T-helper 1 cell (primary cell): ENCODE data around the gene PSME2.

ENCODE experiments used
- DNase-seq, 5 donors: peaks; one replicate each; pipeline ENCODE4 v3.0.0-alpha.2; 2012 to 2020

PSME2 gene

DNA sequence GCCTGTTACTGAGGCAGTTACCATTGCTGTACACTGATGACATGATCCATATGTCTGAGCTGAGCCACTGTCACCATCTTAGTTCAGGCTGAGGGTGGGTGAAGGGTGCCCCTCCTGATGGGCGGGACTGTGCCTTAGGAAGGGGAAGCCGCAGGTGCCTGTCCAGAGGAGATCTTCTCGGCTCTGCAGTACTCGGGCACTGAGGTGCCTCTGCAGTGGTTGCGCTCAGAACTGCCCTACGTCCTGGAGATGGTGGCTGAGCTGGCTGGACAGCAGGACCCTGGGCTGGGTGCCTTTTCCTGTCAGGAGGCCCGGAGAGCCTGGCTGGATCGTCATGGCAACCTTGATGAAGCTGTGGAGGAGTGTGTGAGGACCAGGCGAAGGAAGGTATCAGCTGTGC, 4.6 kb upstream of the PSME2 start:
- DNase-seq: no peak

DNA sequence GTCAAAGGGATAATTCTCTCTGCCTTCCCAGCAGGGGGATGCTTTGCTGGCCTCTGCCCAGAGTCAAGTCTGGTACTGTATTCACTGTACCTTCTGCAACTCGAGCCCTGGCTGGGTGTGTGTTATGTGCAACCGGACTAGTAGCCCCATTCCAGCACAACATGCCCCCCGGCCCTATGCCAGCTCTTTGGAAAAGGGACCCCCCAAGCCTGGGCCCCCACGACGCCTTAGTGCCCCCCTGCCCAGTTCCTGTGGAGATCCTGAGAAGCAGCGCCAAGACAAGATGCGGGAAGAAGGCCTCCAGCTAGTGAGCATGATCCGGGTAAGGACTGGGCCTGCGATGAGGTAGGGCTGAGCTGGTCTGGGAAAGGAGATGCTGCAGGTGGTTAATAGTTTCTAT, 4.2 kb upstream of the PSME2 start:
- DNase-seq: no peak

DNA sequence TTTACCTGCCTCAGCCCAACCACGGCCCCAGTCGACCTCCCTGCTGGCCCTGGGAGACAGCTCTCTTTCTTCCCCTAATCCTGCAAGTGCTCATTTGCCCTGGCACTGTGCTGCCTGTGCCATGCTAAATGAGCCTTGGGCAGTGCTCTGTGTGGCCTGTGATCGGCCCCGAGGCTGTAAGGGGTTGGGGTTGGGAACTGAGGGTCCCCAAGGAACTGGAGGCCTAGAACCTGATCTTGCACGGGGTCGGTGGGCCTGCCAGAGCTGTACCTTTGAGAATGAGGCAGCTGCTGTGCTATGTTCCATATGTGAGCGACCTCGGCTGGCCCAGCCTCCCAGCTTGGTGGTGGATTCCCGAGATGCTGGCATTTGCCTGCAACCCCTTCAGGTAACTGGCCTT, 3.7 kb upstream of the PSME2 start:
- no peak for DNase-seq

DNA sequence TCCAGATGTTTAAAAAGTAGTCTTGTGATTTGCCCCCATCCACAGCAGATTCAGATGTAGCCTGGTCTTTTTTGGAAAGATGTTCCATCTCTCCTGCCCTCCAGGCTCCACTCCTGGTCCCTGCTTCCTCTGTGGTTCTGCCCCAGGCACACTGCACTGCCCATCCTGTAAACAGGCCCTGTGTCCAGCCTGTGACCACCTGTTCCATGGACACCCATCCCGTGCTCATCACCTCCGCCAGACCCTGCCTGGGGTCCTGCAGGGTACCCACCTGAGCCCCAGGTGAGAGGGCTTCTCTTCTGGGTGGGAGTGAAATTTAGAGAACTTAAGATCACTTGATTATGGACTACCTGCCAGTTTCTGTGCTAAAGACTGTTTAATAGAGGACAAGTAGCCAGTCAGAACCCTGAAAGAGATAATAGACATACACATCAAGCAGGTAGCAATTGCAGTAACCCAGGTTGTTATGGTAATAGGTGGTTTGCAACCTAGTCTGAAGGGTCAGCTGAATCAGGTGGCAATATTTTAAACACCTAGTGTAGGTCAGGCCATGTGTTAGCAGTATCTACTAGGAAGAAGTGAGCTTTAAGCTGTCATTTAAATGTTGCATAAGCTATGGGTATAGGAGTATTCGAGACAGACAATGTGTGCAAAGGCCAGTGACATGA, 3.0 kb upstream of the PSME2 start:
- no peak for DNase-seq

DNA sequence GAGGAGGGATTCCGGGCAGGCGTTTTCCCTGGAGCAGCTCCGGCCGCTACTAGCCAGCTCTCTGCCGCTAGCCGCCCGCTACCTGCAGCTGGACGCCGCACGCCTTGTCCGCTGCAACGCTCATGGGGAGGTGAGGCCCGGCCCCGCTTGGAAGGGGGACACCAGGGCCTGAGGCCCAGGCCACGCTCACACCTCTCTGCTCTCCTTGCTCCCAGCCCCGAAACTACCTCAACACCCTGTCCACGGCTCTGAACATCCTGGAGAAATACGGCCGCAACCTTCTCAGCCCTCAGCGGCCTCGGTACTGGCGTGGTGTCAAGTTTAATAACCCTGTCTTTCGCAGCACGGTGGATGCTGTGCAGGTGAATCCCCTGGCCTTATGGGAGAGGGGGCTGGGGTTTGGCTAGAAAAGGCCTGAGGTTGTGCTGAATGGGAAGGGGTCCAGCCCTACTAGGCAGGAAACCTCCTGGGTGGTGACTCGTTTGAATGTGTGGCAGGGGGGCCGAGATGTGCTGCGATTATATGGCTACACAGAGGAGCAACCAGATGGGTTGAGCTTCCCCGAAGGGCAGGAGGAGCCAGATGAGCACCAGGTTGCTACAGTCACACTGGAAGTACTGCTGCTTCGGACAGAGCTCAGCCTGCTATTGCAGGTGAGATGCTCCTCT, 1.5 kb upstream of the PSME2 start:
- no peak for DNase-seq

DNA sequence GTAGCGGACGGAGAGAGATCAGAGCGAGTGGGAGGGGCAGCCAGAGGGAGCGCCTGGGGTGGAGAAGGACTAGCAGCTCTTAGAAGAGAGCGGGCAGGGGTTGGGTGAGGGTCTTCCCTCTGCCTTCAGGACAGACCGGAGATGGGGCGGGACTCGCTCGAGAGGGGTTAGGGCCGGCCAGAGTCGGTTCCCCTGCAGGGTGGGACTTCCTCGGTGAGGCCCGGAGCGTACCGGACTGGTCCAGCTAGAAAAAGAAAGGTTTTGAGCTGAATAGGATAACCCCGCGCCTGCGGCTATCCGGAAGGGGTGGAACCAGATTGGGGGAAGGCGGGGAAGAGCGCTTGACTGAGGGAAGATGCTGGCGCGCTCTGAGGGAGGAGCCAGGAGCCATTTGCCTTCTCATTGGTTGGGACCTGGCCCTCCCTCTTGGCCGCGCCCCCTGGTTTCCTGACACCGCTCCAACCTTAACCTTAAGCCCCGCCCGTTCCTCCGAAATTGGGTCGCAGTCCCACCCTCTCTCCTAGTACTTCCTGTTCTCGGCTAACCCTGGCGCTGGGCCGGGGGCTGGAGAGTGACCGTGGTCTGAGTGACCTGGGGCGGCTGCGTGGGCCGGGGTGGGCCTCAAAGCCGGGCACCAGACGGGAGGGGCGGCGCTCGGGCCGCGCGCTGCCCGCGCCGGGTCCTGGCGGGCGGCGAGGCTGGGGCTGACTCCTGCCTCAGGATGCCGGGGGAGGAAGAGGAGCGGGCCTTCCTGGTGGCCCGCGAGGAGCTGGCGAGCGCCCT, 759 bp upstream of the PSME2 start, which contains the start of gene RNF31:
TSS of gene RNF31 (plus strand) at position 521 of the 783 bp plus-strand sequence. CDS start at position 722, 201 bp downstream.
- DNase-seq: peak; percentile 96 to 99 (median 98)

DNA sequence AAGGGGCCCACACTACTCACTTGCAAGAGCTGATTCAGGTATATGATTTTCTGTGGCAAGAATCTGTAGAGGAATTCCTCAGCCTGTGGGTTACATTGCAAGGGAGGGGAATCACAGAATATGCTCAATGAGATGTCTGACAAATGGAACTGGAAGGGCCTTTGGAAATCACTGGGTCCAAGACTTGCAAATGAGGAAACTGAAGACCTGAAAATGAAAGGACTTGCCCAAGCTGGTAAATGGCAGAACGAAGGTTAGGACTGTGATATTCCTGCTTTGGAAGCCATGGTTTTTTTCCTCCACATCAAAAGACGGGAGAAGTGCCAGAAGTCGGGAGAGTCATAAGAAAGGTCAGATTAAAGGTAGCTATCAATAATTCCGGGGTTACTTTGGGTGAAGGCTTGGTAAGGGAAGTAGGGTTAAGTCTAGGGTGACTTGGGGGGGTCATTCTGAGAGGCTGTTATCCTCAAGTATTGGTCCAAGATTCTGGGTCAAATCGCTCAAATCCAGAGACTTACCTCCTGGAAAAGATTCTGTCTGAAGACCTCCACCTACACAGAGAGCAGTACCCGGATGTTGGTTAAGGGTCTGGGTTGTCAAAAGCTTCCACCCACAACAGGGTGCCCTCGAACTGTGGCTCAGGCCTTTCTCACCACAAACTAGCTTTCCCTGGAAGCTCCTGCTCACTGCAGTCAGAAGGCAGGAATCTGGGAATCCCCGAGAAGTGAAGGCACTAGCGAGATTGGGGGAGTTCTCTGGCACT, 539 bp downstream of the PSME2 start:
- DNase-seq: no peak

DNA sequence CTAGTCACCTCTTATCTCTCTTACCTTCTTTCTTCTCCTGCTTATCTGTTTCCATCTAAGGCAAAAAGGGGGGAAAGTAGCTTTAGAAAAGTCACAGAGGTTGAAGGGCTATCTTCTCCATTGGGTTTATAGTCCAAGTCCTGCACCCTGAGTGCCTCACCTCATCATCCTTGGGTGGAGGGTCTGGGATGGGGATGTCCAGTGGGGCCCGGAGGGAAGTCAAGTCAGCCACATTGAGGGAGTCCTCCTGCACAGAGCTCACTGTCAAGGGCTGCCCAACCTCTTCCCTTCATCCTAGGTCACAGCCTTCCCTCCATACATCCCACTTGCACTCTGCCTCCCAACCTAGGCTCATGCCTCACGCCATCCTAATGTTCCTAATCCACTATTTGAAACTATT, 1.2 kb downstream of the PSME2 start:
- no peak for DNase-seq

DNA sequence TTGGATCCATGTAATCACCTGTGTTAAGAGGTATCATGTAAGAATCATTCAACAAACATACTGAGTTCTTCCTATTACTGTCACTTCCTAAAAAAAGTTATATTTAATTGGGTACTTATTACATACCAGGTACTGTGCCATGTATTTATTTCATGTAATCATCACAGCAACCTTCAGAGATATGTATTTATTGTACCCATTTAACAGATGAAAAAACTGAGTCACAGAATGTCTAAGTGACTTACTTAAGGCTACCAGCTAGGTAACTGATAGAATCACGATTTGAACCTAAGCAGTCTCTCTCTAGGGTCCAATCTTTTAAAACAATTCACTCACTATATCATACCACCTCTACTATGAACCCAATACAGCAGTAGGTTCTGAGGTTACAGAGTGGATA, 2.0 kb downstream of the PSME2 start:
- no peak for DNase-seq

DNA sequence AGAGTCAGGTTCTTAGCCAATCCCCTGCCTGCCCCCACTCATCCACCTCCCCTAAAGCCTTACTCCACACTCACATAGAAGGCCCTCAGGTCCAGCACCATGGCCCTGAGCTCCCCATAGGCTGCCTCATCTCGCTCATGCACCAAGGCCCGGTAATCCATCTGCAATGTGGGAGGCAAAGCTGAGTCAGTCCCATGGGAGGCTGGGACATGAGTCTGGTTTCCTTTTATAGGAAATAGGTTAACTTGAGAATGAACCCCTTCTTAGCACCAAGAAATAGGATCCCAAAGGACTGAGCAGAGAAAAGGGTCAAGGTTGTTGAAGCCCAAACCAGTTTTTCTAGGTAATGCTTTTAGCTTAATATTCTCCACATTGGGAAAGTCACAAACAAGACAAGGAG, 2.9 kb downstream of the PSME2 start:
- no peak for DNase-seq

DNA sequence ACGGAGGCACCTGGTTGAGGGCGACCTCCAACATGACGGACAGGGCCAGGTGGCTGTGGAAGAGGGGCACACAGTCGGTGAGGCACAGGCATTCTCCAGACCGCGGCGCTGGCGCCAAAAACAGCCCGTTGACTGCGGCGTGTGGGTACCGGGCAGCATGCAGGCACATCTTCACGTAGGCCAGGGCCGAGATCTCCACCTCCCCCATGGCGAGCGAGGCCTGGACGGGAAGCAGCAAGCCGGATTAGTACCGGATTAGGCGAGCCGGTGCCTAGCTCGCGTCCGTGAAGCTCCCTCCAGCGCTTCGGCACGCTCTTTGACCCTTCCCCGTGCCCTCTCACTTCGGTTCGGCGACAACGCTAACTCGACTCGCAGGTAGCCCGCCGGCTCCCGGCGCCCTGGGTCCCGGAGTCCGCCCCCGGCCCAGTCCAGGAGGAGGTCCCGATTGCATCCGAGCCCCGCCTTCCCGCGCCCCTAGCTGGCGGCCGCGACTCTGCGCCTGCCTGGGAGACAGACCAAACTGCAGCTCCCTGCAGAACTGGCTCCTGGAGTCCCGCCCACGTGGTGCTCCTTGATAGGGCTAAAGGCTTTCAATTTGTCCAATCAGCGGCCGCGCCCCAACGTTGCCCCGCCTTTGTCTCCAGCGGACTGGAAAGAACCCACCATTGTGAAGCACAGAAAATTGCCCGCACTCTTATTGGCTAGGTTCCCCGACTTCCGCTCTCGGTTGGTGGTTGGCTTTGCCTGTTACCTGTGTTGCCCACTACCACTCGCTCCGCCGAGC, 5.1 kb downstream of the PSME2 start, which contains the start of gene EMC9:
TSS of gene EMC9 (minus strand) at position 495 of the 784 bp plus-strand sequence. CDS start at position 208, 287 bp downstream.
- peak; percentile 98 to 100 (median 99) for DNase-seq

DNA sequence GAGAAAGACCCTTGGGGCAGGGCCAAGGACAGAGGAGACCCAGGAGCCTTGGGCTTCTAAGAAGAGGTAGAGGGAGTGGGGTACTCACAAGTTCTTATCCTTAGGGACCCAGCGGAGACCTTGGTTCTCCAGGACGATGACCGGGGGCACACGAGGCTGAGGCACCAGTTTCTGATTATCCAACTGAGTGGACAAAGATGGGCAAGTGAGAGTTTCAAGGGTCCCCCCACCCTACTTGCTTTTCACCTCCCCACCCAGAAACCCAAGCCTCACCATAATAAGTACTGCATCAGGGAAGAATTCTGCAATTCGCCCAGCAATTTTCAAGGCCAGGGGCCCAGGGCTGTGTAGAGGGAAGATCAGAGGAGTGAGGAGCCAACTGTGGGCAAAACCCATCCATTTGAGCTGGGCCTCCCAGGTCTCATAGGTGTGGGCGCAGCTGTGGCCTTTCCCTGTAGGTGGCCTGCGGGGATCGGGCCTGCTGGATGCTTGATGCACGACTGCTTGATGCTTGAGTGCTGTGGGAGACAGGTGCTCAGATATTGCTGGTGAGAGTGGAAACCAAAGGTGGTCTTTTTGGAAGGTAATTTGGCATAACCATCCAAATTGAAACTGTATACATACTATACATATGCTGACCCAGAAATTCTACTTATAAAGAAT, 7.0 kb downstream of the PSME2 start:
- peak in 1 of 5 donors; percentile 24 for DNase-seq

DNA sequence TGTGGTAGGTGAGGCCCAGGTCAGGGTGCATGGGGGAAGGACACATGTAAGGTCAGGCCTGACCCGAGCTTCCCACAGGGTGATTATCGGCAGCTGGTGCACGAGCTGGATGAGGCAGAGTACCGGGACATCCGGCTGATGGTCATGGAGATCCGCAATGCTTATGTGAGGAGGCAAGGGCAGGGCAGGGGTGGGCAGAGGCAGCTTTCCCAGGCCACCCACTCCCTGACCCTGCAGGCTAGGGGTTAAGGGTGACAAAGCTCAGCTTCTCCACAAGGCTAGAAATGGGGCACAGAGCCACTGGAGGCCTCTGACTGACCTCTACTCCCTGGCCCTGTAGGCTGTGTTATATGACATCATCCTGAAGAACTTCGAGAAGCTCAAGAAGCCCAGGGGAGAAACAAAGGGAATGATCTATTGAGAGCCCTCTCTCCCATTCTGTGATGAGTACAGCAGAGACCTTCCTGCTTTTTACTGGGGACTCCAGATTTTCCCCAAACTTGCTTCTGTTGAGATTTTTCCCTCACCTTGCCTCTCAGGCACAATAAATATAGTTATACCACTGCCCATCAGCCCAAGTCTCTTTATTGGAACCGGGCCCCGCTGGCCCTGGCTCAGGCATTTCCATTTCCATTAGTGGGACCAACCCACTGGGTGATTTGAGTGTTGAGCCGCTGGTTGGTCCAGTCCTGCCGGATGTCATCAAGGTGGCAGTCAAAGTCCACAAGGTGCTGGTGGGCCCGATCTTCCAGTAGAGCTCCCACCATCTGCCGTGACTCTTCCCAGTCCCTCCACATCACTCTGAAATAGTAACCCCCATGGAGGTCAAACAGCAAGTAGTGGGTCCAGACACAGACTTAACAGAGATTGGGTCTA, 7.8 kb downstream of the PSME2 start:
- DNase-seq: no peak

DNA sequence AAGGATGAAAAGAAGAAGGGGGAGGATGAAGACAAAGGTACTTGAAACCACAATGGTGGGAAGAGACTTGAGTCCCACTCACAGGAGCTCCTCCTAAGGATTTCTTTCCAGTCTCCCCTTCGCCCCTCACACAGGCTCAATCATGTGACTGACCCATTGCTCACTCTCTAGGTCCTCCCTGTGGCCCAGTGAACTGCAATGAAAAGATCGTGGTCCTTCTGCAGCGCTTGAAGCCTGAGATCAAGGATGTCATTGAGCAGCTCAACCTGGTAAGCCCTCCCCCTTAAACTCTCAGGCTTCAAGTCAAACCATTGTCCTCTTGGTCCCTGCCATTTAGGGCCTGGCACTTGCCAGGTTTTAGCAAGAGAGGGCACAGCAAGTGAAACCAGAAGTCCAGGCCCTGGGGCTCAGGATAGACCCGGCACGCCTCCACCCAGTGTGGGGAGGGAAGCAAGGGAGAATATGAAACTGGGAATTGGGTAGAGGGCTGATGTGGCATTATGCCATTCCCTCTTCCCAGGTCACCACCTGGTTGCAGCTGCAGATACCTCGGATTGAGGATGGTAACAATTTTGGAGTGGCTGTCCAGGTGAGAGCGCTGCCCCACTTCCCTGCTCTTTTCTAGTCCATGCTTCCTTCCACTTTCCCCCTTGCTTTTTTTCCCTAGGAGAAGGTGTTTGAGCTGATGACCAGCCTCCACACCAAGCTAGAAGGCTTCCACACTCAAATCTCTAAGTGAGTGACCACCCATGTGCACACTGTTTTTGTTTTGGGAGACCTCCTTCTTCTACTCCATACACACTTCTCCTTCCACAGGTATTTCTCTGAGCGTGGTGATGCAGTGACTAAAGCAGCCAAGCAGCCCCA, 8.6 kb downstream of the PSME2 start:
- no peak for DNase-seq

DNA sequence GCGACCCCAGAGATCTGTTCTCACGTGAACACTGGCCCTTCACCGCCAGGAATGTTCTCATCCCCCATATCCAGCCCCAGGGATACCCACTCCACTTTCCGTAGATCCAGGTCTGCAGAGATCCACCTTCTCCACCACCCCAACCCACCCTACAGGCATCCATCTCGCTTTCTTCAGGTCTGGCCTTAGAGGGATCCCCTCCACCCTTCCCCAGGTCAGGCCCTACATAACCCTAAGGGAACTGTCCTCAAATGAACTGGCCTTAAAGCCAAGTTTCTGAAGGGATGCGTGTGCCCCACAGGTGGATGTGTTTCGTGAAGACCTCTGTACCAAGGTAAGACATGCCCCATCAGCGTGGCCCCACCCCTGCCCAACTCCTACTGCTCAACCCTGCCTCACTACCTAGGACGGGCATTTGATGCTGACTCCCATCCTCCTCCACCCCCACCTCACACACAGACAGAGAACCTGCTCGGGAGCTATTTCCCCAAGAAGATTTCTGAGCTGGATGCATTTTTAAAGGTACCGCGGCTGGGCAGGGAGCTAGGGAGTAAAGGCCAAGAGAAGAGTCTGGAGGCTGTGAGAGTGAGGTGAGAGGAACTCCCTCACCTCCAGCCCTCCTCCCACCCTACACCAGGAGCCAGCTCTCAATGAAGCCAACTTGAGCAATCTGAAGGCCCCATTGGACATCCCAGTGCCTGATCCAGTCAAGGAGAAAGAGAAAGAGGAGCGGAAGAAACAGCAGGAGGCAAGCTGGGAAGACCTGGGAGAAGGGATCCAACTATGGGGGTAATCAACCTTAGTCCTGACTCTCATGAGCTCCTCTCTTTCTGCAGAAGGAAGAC, 9.5 kb downstream of the PSME2 start:
- no peak for DNase-seq

DNA sequence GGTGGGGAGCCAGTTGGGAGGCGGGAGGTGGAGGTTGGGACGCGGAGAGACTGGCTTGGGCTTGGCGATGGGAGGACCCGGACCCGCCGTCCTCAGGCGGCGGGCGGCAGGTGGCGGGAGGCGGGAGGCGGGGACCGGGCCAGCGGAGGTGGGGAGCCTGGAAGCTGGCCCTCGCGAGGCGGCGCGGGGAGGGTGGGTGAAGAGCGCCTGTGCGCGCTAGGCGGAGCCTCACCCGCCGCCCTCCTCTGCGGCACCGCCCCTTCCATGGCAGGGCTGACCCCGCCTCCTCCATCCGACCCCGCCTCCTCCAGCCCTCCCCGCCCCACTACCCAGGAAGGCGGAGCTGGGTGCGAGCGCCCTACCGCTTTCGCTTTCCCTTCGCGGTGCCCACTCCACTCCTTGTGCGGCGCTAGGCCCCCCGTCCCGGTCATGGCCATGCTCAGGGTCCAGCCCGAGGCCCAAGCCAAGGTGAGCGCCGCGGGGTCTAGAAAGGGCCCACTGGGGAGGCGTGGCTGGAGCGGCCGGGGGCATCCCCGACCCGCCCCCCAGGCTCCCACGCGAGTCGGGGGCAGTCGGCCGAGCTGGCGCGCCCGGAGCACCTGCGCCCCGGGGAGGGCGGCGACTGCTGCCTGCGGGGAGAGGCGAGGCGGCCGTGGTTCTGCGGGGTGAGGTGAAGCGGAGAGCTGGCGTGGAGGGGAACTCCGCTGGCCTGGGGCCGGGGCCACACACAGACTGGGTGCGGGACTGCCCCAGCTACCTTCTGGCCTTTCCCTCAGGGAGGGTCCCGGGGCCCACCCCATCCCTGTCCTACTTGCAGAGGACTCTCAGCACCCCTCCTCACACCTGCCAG, 10.4 kb downstream of the PSME2 start, which contains the start of gene PSME1:
TSS of gene PSME1 (plus strand) at position 361 of the 850 bp plus-strand sequence. CDS start at position 430, 69 bp downstream.
- peak; percentile 88 to 94 (median 93) for DNase-seq

DNA sequence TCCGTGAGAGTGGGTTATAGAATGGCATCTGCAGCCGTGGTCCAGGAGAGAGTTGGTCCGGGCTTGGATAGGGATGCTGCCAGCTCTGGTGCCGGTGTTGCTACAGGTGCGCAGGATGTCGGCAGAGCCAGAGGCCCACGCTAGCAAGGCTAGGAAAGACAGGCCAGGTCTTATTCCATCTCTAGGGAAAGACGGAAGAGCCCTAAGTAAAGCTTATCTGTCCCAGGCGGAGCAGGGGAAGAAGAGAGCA, 10.9 kb downstream of the PSME2 start:
- no peak for DNase-seq

DNA sequence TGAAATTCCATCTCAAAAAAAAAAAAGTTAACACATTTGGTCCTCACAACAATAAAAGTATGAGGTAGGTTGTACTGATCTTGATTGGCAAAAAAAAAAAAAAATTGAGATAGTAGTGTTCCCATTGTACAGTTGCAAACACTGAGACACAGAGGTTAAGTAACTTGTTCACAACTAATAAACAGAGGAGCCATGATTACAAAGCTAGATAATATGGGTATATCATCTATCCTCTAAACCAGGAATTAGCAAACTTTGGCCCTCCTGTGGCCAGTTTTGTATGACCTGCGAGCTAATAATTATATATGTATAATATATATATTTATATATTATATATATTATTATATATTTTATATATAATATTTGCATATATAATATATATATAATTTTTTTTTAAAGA, 12.7 kb downstream of the PSME2 start:
- no peak for DNase-seq
